T-helper 2 cell treated with Interferon-gamma antibody and Interleukin-4, amounts not matched to agents 5 μg/mL and 100 μg/mL, for 36 hours (primary cell): ENCODE data around the gene PERM1.

Experiments
- DNase-seq: peaks from one replicate; pipeline ENCODE4 v3.0.0; 2021; ENCODE audit warnings: low spot score
- H3K27ac Mint-ChIP-seq: one replicate; pipeline ENCODE4 v1.8.0; 2021; ENCODE audit warnings: mild to moderate bottlenecking, mixed read lengths
- H3K27me3 Mint-ChIP-seq: one replicate; pipeline ENCODE4 v1.8.0; 2021; ENCODE audit warnings: low read depth, mixed read lengths
- H3K36me3 Mint-ChIP-seq: one replicate; pipeline ENCODE4 v1.8.0; 2021; ENCODE audit warnings: low read depth, mixed read lengths
- H3K4me1 Mint-ChIP-seq: one replicate; pipeline ENCODE4 v1.8.0; 2021; ENCODE audit warnings: low read depth, mixed read lengths
- H3K4me3 Mint-ChIP-seq: one replicate; pipeline ENCODE4 v1.8.0; 2022; ENCODE audit warnings: mild to moderate bottlenecking, moderate library complexity, mixed read lengths
- H3K9me3 Mint-ChIP-seq: one replicate; pipeline ENCODE4 v1.8.0; 2021; ENCODE audit warnings: mixed read lengths

PERM1 gene

GRCh38 chr1:931380-932172 is 50.3 kb downstream of the PERM1 start:
- Mint-ChIP-seq H3K4me3 (no peak overlapping the region), H3K4me1 (no peaks in the 10 kb centered on the region), H3K36me3 (no peaks in the 10 kb centered on the region), H3K27ac (no peak overlapping the region), H3K27me3 (peaks cover 37% of the 10 kb centered on the region), H3K9me3 (no peaks in the 10 kb centered on the region)
- no peak for DNase-seq

- no peaks in the 10 kb centered on the region for H3K9me3 Mint-ChIP-seq
- H3K4me1 Mint-ChIP-seq: no peaks in the 10 kb centered on the region
- no peak for DNase-seq
- peaks cover 45% of the 10 kb centered on the region for H3K27me3 Mint-ChIP-seq
- no peaks in the 10 kb centered on the region for H3K36me3 Mint-ChIP-seq
- H3K27ac Mint-ChIP-seq: no peak overlapping the region
- no peak overlapping the region for H3K4me3 Mint-ChIP-seq
Observed at GRCh38 chr1:930633-931138, 51.2 kb downstream of the PERM1 start.

- H3K36me3 Mint-ChIP-seq: no peaks in the 10 kb centered on the region
- H3K4me1 Mint-ChIP-seq: no peaks in the 10 kb centered on the region
- peaks cover 41% of the 10 kb centered on the region for H3K27me3 Mint-ChIP-seq
- no peak for DNase-seq
- no peak overlapping the region for H3K4me3 Mint-ChIP-seq
- no peak overlapping the region for H3K27ac Mint-ChIP-seq
- H3K9me3 Mint-ChIP-seq: no peaks in the 10 kb centered on the region
Observed at GRCh38 chr1:929712-930632, 51.9 kb downstream of the PERM1 start.

GRCh38 chr1:928825-929661 is 52.9 kb downstream of the PERM1 start:
- Mint-ChIP-seq H3K36me3 (no peaks in the 10 kb centered on the region), H3K27ac (no peak overlapping the region), H3K9me3 (no peaks in the 10 kb centered on the region), H3K27me3 (peaks cover 39% of the 10 kb centered on the region), H3K4me1 (no peaks in the 10 kb centered on the region), H3K4me3 (no peak overlapping the region)
- no peak for DNase-seq

- Mint-ChIP-seq H3K4me1 (peaks cover 2% of the 10 kb centered on the region), H3K4me3 (no peak overlapping the region), H3K36me3 (no peaks in the 10 kb centered on the region), H3K9me3 (no peaks in the 10 kb centered on the region), H3K27ac (no peak overlapping the region), H3K27me3 (peaks cover 40% of the 10 kb centered on the region)
- no peak for DNase-seq
Observed at GRCh38 chr1:927748-928147, 54.1 kb downstream of the PERM1 start.

GRCh38 chr1:927234-927633 is 54.7 kb downstream of the PERM1 start:
- Mint-ChIP-seq H3K36me3 (no peaks in the 10 kb centered on the region), H3K9me3 (no peaks in the 10 kb centered on the region), H3K27ac (no peak overlapping the region), H3K4me1 (peaks cover 2% of the 10 kb centered on the region), H3K4me3 (no peak overlapping the region), H3K27me3 (peaks cover 46% of the 10 kb centered on the region)
- DNase-seq: no peak

GRCh38 chr1:925561-926421 is 56.1 kb downstream of the PERM1 start:
- H3K36me3 Mint-ChIP-seq: no peaks in the 10 kb centered on the region
- H3K27ac Mint-ChIP-seq: no peak overlapping the region
- no peak for DNase-seq
- H3K9me3 Mint-ChIP-seq: no peaks in the 10 kb centered on the region
- peaks cover 2% of the 10 kb centered on the region for H3K4me1 Mint-ChIP-seq
- H3K4me3 Mint-ChIP-seq: no peak overlapping the region
- H3K27me3 Mint-ChIP-seq: peaks cover 49% of the 10 kb centered on the region
